ENCODE results near the gene CCL4. TPM values are rescaled to one million over a fixed set of nuclear protein-coding genes. Genes with fewer than 3 reads are reported as not detected.
A peak's percentile ranks its signal among the peaks of the same experiment; 100 is the strongest.

The CCL4 gene
- total and polyA plus RNA-seq, 2 experiments from 2014 or later = not detected

DNA sequence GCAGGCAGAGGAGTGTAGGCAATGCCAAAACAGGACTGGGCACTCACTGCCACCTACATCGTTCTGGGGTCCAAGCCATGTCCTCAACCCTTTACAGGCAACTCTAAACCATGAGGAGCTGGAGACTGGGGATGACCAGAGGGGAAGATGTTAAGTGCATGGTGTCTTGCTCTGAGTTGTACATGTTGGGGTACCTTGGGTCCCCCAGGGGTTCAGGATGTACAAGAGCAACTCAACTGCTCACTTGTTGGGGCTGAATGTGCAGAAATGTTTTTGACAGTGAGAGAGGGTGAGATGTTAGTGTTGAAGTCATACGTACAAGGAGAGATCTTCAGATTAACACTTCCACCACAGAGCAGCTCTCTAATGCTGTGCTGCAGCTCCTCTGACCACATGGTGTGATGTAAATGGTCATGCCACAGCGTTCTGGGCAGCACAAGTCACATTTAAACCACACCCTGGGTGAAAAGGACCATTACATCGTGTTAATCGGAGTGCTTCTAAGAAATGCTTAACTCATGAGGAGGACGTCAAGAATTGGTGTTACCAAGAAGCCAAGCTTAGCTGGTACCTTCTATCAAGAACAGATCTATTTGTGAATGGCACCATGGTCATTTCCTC, 37.2 kb upstream of the CCL4 start (continued):
- no peak for TF ChIP-seq REST (IDR thresholded peaks at IDR 0.05; ENCODE audit: unreplicated experiment)
- TF ChIP-seq CREB1 (CRISPR knock-in tag; IDR thresholded peaks at IDR 0.05; ENCODE audit: low read depth) = no peak
- no peak for TF ChIP-seq ZNF331 (CRISPR knock-in tag; IDR thresholded peaks at IDR 0.05; ENCODE audit: low read depth)

- Mint-ChIP-seq H3K9me3 (no peaks in the 10 kb centered on the region; the same call in 2 of the 3 replicates), H3K4me1 (no peaks in the 10 kb centered on the region; the same call in 2 of the 3 replicates), H3K36me3 (ENCODE audit: low read depth) (no peaks in the 10 kb centered on the region; the same call in 2 of the 3 replicates), H3K27ac (no peak overlapping the region), H3K4me3 (no peak overlapping the region), H3K27me3 (ENCODE audit: insufficient read depth, low read depth, poor library complexity) (no peaks in the 10 kb centered on the region)
- Histone ChIP-seq H3K4me2 (no peak overlapping the region), H3K4me1 (ENCODE audit: insufficient read depth) (no peaks in the 10 kb centered on the region), H2AFZ (peak overlapping the region; percentile 66; the same call in 1 of the 2 replicates), H3F3A (replicated peaks; ENCODE audit: low read depth) (no peaks in the 10 kb centered on the region), H3K79me2 (replicated peaks; ENCODE audit: insufficient read depth) (no peaks in the 10 kb centered on the region), H3K4me3 (no peak overlapping the region), H3K27ac (ENCODE audit: low read depth) (no peak overlapping the region), H3K36me3 (ENCODE audit: insufficient read depth) (no peaks in the 10 kb centered on the region), H3K9me2 (ENCODE audit: insufficient read depth) (peaks cover 11% of the 10 kb centered on the region), H3K27me3 (ENCODE audit: insufficient read depth) (no peaks in the 10 kb centered on the region), H4K20me1 (replicated peaks; ENCODE audit: insufficient read depth) (no peaks in the 10 kb centered on the region)
- peak; percentile 39 for DNase-seq (ENCODE audit: low spot score)
- no peak for TF ChIP-seq JUNB (IDR thresholded peaks at IDR 0.05; ENCODE audit: unreplicated experiment)
- TF ChIP-seq EZH2phosphoT487 (IDR thresholded peaks at IDR 0.05; ENCODE audit: unreplicated experiment) = no peak
- TF ChIP-seq, protein P1, sequence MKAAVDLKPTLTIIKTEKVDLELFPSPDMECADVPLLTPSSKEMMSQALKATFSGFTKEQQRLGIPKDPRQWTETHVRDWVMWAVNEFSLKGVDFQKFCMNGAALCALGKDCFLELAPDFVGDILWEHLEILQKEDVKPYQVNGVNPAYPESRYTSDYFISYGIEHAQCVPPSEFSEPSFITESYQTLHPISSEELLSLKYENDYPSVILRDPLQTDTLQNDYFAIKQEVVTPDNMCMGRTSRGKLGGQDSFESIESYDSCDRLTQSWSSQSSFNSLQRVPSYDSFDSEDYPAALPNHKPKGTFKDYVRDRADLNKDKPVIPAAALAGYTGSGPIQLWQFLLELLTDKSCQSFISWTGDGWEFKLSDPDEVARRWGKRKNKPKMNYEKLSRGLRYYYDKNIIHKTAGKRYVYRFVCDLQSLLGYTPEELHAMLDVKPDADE (IDR thresholded peaks at IDR 0.05) = no peak
- TF ChIP-seq ZNF331 (CRISPR knock-in tag; IDR thresholded peaks at IDR 0.05; ENCODE audit: low read depth) = no peak
- no peak for TF ChIP-seq CREB1 (CRISPR knock-in tag; IDR thresholded peaks at IDR 0.05; ENCODE audit: low read depth)
- no peak for TF ChIP-seq REST (IDR thresholded peaks at IDR 0.05; ENCODE audit: unreplicated experiment)
- no peak for TF ChIP-seq EZH2 (IDR thresholded peaks at IDR 0.05; ENCODE audit: low read depth, unreplicated experiment)
- ATAC-seq = no peak
Observed at GRCh38 chr17:36068524-36068923, 35.1 kb upstream of the CCL4 start.
